OCI-M1 (cell line): Measurements from ENCODE around the gene ATP11A.

Experiments used
- DNase-seq: peaks from one replicate; lab custom pipeline; 2025; lab: John Stamatoyannopoulos, UW

ATP11A gene

GRCh38 chr13:112761701-112762689 is 72.2 kb downstream of the ATP11A start:
- no peak for DNase-seq

- DNase-seq: no peak
Observed at GRCh38 chr13:112762690-112763080, 72.8 kb downstream of the ATP11A start.

GRCh38 chr13:112764028-112764427 is 74.2 kb downstream of the ATP11A start:
- no peak for DNase-seq

- DNase-seq: no peak
Observed at GRCh38 chr13:112764864-112765561, 75.2 kb downstream of the ATP11A start.

GRCh38 chr13:112765731-112766130 is 75.9 kb downstream of the ATP11A start:
- no peak for DNase-seq

GRCh38 chr13:112766336-112766735 is 76.5 kb downstream of the ATP11A start:
- no peak for DNase-seq

- no peak for DNase-seq
Observed at GRCh38 chr13:112767506-112768471, 78.0 kb downstream of the ATP11A start.

- no peak for DNase-seq
Observed at GRCh38 chr13:112768795-112769481, 79.1 kb downstream of the ATP11A start.

- no peak for DNase-seq
Observed at GRCh38 chr13:112769615-112770014, 79.8 kb downstream of the ATP11A start.

GRCh38 chr13:112770504-112770903 is 80.7 kb downstream of the ATP11A start:
- no peak for DNase-seq

- no peak for DNase-seq
Observed at GRCh38 chr13:112771139-112771876, 81.5 kb downstream of the ATP11A start.

- DNase-seq: no peak
Observed at GRCh38 chr13:112771877-112772538, 82.2 kb downstream of the ATP11A start.

- DNase-seq: no peak
Observed at GRCh38 chr13:112772539-112772909, 82.7 kb downstream of the ATP11A start.

- no peak for DNase-seq
Observed at GRCh38 chr13:112772929-112773328, 83.1 kb downstream of the ATP11A start.

- no peak for DNase-seq
Observed at GRCh38 chr13:112773601-112774447, 84.0 kb downstream of the ATP11A start.

- DNase-seq: no peak
Observed at GRCh38 chr13:112774448-112774792, 84.6 kb downstream of the ATP11A start.

- DNase-seq: no peak
Observed at GRCh38 chr13:112774829-112775565, 85.2 kb downstream of the ATP11A start.

GRCh38 chr13:112775791-112776279 is 86.0 kb downstream of the ATP11A start:
- DNase-seq: no peak
